ENCODE measurements around the gene HSPA8. TPM values are rescaled to one million over a fixed set of nuclear protein-coding genes. Genes with fewer than 3 reads are reported as not detected.

Gene HSPA8
- total and polyA plus RNA-seq, 2 experiments from 2014 or later = 826 to 2,903 TPM

DNA sequence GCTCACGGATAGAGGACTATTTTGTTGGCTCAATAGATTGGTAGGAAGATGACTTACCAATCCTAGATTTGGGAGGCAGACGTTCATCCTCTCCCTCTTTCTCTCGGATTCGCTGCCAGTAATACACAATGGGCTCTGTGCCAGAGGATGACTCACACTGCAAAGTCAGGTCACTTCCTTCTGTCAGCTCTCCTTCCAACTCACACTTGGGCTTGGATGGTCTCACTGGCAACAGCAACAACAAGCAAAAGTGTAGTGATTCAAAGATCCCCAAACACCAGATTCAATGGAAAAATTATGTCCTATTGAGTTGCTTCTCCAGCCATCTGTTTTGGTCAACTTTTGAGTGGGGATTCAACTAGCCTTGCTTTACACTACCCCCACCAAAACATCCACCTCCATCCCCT is 21.7 kb upstream of the HSPA8 start:
- Mint-ChIP-seq H3K4me1 (no peaks in the 10 kb centered on the region), H3K36me3 (ENCODE audit: low read depth) (peaks cover 8% of the 10 kb centered on the region; the same call in 1 of the 3 replicates), H3K4me3 (no peak overlapping the region), H3K27ac (no peak overlapping the region), H3K27me3 (ENCODE audit: insufficient read depth, low read depth, poor library complexity) (no peaks in the 10 kb centered on the region), H3K9me3 (no peaks in the 10 kb centered on the region)
- TF ChIP-seq EZH2phosphoT487 (IDR thresholded peaks at IDR 0.05; ENCODE audit: unreplicated experiment) (no peak), EZH2 (IDR thresholded peaks at IDR 0.05; ENCODE audit: low read depth, unreplicated experiment) (no peak), NANOG (IDR thresholded peaks at IDR 0.05; ENCODE audit: borderline replicate concordance) (no peak), ZNF331 (CRISPR knock-in tag; IDR thresholded peaks at IDR 0.05; ENCODE audit: low read depth) (no peak)
- Histone ChIP-seq H3K4me1 (ENCODE audit: insufficient read depth) (no peaks in the 10 kb centered on the region), H3K9me2 (ENCODE audit: insufficient read depth) (no peaks in the 10 kb centered on the region), H4K20me1 (replicated peaks; ENCODE audit: insufficient read depth) (no peaks in the 10 kb centered on the region), H3K27ac (ENCODE audit: low read depth) (no peak overlapping the region), H3K36me3 (ENCODE audit: insufficient read depth) (no peaks in the 10 kb centered on the region; the same call in 1 of the 2 replicates), H3F3A (replicated peaks; ENCODE audit: low read depth) (no peaks in the 10 kb centered on the region), H3K79me2 (replicated peaks; ENCODE audit: insufficient read depth) (no peaks in the 10 kb centered on the region), H3K4me2 (no peak overlapping the region), H3K4me3 (no peak overlapping the region), H3K27me3 (ENCODE audit: insufficient read depth) (no peaks in the 10 kb centered on the region), H2AFZ (no peak overlapping the region)
- no peak for DNase-seq (ENCODE audit: low spot score)
- ATAC-seq = no peak

DNA sequence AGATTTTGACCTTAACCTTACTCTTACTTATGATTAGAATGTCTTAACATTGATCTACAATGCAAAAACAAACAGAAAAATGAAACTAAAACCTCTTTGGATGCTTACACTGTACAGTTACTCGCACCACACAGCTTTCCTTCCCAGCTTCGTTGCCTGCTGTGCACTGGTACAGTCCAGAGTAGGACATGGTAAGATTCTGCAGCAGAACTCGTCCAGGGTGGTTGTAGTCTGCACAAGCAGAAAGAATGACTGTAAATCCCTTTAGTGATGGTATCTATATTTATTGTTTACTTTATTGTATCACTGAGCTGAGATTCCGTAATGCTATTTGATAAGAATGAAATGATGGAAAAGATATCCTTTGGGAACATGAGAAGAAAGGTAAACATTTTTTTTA is 21.0 kb upstream of the HSPA8 start:
- H3K9me3 Mint-ChIP-seq = no peaks in the 10 kb centered on the region
- ATAC-seq (no peak), DNase-seq (ENCODE audit: low spot score) (no peak)
- Histone ChIP-seq H3K36me3 (ENCODE audit: insufficient read depth) (no peaks in the 10 kb centered on the region; the same call in 1 of the 2 replicates), H3K27me3 (ENCODE audit: insufficient read depth) (no peaks in the 10 kb centered on the region), H3K27ac (ENCODE audit: low read depth) (no peak overlapping the region), H3K4me1 (ENCODE audit: insufficient read depth) (no peaks in the 10 kb centered on the region), H3F3A (replicated peaks; ENCODE audit: low read depth) (no peaks in the 10 kb centered on the region), H3K79me2 (replicated peaks; ENCODE audit: insufficient read depth) (no peaks in the 10 kb centered on the region), H3K4me3 (no peak overlapping the region), H4K20me1 (replicated peaks; ENCODE audit: insufficient read depth) (no peaks in the 10 kb centered on the region), H2AFZ (no peak overlapping the region), H3K4me2 (no peak overlapping the region), H3K9me2 (ENCODE audit: insufficient read depth) (no peaks in the 10 kb centered on the region)
- H3K4me3 Mint-ChIP-seq = no peak overlapping the region
- H3K4me1 Mint-ChIP-seq = no peaks in the 10 kb centered on the region
- no peak overlapping the region for H3K27ac Mint-ChIP-seq
- no peak for TF ChIP-seq EZH2 (IDR thresholded peaks at IDR 0.05; ENCODE audit: low read depth, unreplicated experiment)
- no peak for TF ChIP-seq JUNB (IDR thresholded peaks at IDR 0.05; ENCODE audit: unreplicated experiment)
- TF ChIP-seq ZNF114 (CRISPR knock-in tag; IDR thresholded peaks at IDR 0.05) = no peak
- no peak for TF ChIP-seq ETS1 (IDR thresholded peaks at IDR 0.05)
- TF ChIP-seq POLR2AphosphoS5 (IDR thresholded peaks at IDR 0.05; ENCODE audit: low read depth) = no peak
- TF ChIP-seq CREB1 (CRISPR knock-in tag; IDR thresholded peaks at IDR 0.05; ENCODE audit: low read depth) = no peak
- TF ChIP-seq NANOG (IDR thresholded peaks at IDR 0.05; ENCODE audit: borderline replicate concordance) = no peak
- TF ChIP-seq ZNF331 (CRISPR knock-in tag; IDR thresholded peaks at IDR 0.05; ENCODE audit: low read depth) = no peak
- TF ChIP-seq STAT1 (IDR thresholded peaks at IDR 0.05; ENCODE audit: unreplicated experiment) = no peak
- no peak for TF ChIP-seq EZH2phosphoT487 (IDR thresholded peaks at IDR 0.05; ENCODE audit: unreplicated experiment)
- TF ChIP-seq ZNF462 (CRISPR knock-in tag; IDR thresholded peaks at IDR 0.05) = no peak
- H3K36me3 Mint-ChIP-seq (ENCODE audit: low read depth) = peaks cover 8% of the 10 kb centered on the region; the same call in 1 of the 3 replicates
- H3K27me3 Mint-ChIP-seq (ENCODE audit: insufficient read depth, low read depth, poor library complexity) = no peaks in the 10 kb centered on the region
